K562 (cell line): Measurements from ENCODE around the gene CHST10. TPM values are rescaled to one million over a fixed set of nuclear protein-coding genes. Genes with fewer than 3 reads are reported as not detected.

Experiments
- ARHGAP35 ChIP-seq: fragments of 450-650 bp; IDR thresholded peaks from 2 replicates; pipeline ENCODE4 v1.6.1; 2018; ENCODE audit not compliant: partially characterized antibody
- CEBPB ChIP-seq: fragments of 450-650 bp; IDR thresholded peaks from 2 replicates; pipeline ENCODE4 v1.6.1; 2016; ENCODE audit warnings: missing genetic modification characterization, missing compliant biosample characterization
- CHD2 ChIP-seq: IDR thresholded peaks from 2 replicates; pipeline ENCODE4 v1.6.1; 2011; ENCODE audit warnings: low read depth, low read length
- CREM ChIP-seq: IDR thresholded peaks from 2 replicates; pipeline ENCODE4 v1.6.1; 2014; ENCODE audit warnings: antibody characterized with exemption, low read depth
- DACH1 ChIP-seq: fragments of 450-650 bp; IDR thresholded peaks from 2 replicates; pipeline ENCODE4 v1.6.1; 2018; ENCODE audit not compliant: partially characterized antibody
- FOXK2 ChIP-seq, 2 experiments: fragments of 450-650 bp; IDR thresholded peaks in 1 of 2; conservative IDR thresholded peaks in 1 of 2; 2 replicates each; pipeline ENCODE4 v1.6.1; 2016; ENCODE audit warnings: low read depth in 2 of 2, mild to moderate bottlenecking in 1 of 2
- NR4A1 ChIP-seq, 2 experiments: fragments of 250-450 bp in 1 of 2; fragments of 450-650 bp in 1 of 2; sonication (Bioruptor Pico) in 1 of 2; IDR thresholded peaks; 2 replicates each; pipeline versions ENCODE4 v1.4.0 to v1.6.1; 2016 to 2020; ENCODE audit warnings: mild to moderate bottlenecking in 2 of 2, missing compliant biosample characterization in 1 of 2, missing genetic modification characterization in 1 of 2, moderate library complexity in 1 of 2
- RBFOX2 ChIP-seq: fragments of 200-400 bp; formaldehyde crosslinking; IDR thresholded peaks from 2 replicates; pipeline ENCODE4 v1.6.1; 2017; ENCODE audit warnings: low read depth, mild to moderate bottlenecking, low read length, moderate library complexity
- RBM15 ChIP-seq: fragments of 200-400 bp; formaldehyde crosslinking; IDR thresholded peaks from 2 replicates; pipeline ENCODE4 v1.6.1; 2018; ENCODE audit warnings: mild to moderate bottlenecking, low read length, moderate library complexity; ENCODE audit not compliant: insufficient read depth
- SMAD4 ChIP-seq: fragments of 250-450 bp; sonication (Bioruptor Pico); conservative IDR thresholded peaks from 2 replicates; pipeline ENCODE4 v1.8.0; 2021; ENCODE audit warnings: inconsistent platforms, mild to moderate bottlenecking, moderate library complexity
- SMARCB1 ChIP-seq: IDR thresholded peaks from 2 replicates; pipeline ENCODE4 v1.6.1; 2011; ENCODE audit warnings: improper control_type of control experiment, low read depth; ENCODE audit not compliant: insufficient read length
- THRAP3 ChIP-seq: fragments of 450-650 bp; IDR thresholded peaks from 2 replicates; pipeline ENCODE4 v1.6.1; 2016; ENCODE audit warnings: mild to moderate bottlenecking, inconsistent platforms, borderline replicate concordance
- ZBTB7A ChIP-seq: IDR thresholded peaks from 2 replicates; pipeline ENCODE4 v1.6.1; 2011; ENCODE audit warnings: low read depth, mild to moderate bottlenecking, low read length, moderate library complexity, borderline replicate concordance; ENCODE audit not compliant: control insufficient read depth
- ZFX ChIP-seq: sonication (generic); formaldehyde crosslinking; IDR thresholded peaks from 2 replicates; pipeline ENCODE4 v1.8.0; 2022; ENCODE audit warnings: mild to moderate bottlenecking, missing genetic modification reagents, moderate library complexity
- ZNF75A ChIP-seq: fragments of 450-650 bp; formaldehyde crosslinking; IDR thresholded peaks from 2 replicates; pipeline ENCODE4 v1.4.0; 2020; ENCODE audit warnings: mild to moderate bottlenecking
- polyA plus RNA-seq, 8 experiments: library from polyadenylated mRNA; depleted of rRNA in 4 of 8; stranded (reverse) in 5 of 8; unstranded in 3 of 8; fragments of >200 nt; fragmentation: Nextera tagmentation in 2 of 8; fragmentation: Illumina TruSeq in 1 of 8; extraction: Ambion mirVana in 2 of 8; extraction: Trizol in 1 of 8; gene quantifications; 2 replicates each; pipeline versions ENCODE4 v1.2.1 to v1.2.3, GENCODE V29; 2011 to 2014; ENCODE audit warnings: inconsistent platforms in 1 of 8, missing spikeins in 1 of 8
- total RNA-seq, 7 experiments: library from RNA; depleted of rRNA in 6 of 7; stranded (reverse); fragments of >200 nt in 6 of 7; fragmentation: Illumina TruSeq in 2 of 7; extraction: Trizol in 2 of 7; gene quantifications; 2 replicates each; pipeline versions ENCODE4 v1.2.1 to v1.2.3, GENCODE V29; 2011 to 2021; ENCODE audit warnings: low replicate concordance in 1 of 7
- TF ChIP-seq, protein P1 (sequence below): IDR thresholded peaks from 3 replicates; pipeline ENCODE4 v1.6.1; 2011; ENCODE audit warnings: borderline replicate concordance, mild to moderate bottlenecking, moderate library complexity; ENCODE audit not compliant: insufficient read length; ENCODE audit errors: extremely low read depth
- TF ChIP-seq, protein P2 (sequence below): fragments of 450-650 bp; IDR thresholded peaks from 2 replicates; pipeline ENCODE4 v1.6.1; 2014; ENCODE audit warnings: low read depth, mild to moderate bottlenecking, moderate library complexity, borderline replicate concordance
- TF ChIP-seq, protein P3 (sequence below): fragments of 250-450 bp; sonication (Bioruptor Pico); IDR thresholded peaks from 2 replicates; pipeline ENCODE4 v1.5.0; 2022; ENCODE audit warnings: mild to moderate bottlenecking
- TF ChIP-seq, protein P4 (sequence below): fragments of 250-450 bp; sonication (Bioruptor Pico); IDR thresholded peaks from 2 replicates; pipeline ENCODE4 v1.4.0; 2020; ENCODE audit warnings: mild to moderate bottlenecking

The CHST10 gene
- total and polyA plus RNA-seq, 9 of the 15 experiments (the other 6 are each of a cell fraction or from before 2014, with no cell fraction given) = 1.3 to 30.9 (median 19.3) TPM

DNA sequence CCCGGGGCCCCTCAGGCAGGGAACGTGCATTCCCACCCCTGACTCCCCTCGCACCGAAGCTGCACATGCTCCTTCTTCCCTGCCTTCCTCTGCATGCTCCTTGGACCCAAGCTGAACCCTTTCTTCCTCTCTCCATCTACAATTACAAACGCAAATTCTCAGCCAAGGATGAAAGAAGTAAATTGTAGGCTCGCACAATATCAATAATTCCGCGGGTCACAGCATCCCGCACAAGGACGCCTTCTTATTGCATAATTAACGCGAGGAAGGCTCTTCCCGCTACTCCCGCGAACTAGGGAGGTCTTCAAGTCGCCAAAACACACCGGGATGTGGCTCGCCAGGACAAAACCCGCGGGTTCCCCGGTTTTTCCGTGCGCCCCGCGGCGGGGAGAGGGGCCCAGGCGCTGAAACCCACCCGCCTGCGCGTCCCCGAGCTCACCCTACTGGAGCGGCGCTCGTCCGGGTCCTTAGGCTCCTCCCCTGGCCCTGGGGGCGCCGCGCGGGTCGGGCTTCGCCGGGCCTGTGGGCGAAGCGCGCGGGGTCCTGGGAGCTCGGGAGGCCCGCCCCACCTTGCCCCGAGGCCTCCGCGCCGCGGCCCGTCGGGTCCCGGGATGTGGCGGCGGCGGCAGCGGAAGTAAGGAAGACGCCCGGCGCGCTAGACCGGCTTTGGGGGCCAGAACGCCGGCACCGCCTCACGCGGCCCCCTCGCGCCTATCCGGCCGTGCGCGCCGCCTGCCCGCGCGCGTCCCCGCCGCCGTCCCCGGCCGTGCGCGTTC, at the start of gene CHST10 (continued):
- TF ChIP-seq, protein P1, sequence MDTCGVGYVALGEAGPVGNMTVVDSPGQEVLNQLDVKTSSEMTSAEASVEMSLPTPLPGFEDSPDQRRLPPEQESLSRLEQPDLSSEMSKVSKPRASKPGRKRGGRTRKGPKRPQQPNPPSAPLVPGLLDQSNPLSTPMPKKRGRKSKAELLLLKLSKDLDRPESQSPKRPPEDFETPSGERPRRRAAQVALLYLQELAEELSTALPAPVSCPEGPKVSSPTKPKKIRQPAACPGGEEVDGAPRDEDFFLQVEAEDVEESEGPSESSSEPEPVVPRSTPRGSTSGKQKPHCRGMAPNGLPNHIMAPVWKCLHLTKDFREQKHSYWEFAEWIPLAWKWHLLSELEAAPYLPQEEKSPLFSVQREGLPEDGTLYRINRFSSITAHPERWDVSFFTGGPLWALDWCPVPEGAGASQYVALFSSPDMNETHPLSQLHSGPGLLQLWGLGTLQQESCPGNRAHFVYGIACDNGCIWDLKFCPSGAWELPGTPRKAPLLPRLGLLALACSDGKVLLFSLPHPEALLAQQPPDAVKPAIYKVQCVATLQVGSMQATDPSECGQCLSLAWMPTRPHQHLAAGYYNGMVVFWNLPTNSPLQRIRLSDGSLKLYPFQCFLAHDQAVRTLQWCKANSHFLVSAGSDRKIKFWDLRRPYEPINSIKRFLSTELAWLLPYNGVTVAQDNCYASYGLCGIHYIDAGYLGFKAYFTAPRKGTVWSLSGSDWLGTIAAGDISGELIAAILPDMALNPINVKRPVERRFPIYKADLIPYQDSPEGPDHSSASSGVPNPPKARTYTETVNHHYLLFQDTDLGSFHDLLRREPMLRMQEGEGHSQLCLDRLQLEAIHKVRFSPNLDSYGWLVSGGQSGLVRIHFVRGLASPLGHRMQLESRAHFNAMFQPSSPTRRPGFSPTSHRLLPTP = no peak
- TF ChIP-seq THRAP3 (no peak), CHD2 (no peak), ARHGAP35 (no peak), ZBTB7A (no peak; the same call in 1 of the 2 replicates), CEBPB (peak; percentile 92), RBM15 (no peak), NR4A1 (CRISPR knock-in tag; IDR thresholded peaks at IDR 0.05) (no peak), NR4A1 (tag; IDR thresholded peaks at IDR 0.05) (peak; percentile 77), FOXK2 (conservative IDR thresholded peaks at IDR 0.05 in 1 of 2, IDR thresholded peaks at IDR 0.05 in 1 of 2; ENCODE audit: low read depth in 2 of 2) (0 out of 4 replicates have a peak, but pooled peaks of 1 of the 2 experiments have one; percentile 25), ZFX (CRISPR knock-in tag) (peak; percentile 86), DACH1 (no peak), RBFOX2 (peak; percentile 87), CREM (no peak), SMARCB1 (no peak), ZNF75A (CRISPR knock-in tag) (no peak), SMAD4 (CRISPR knock-in tag) (peak; percentile 91)
- TF ChIP-seq, protein P2, sequence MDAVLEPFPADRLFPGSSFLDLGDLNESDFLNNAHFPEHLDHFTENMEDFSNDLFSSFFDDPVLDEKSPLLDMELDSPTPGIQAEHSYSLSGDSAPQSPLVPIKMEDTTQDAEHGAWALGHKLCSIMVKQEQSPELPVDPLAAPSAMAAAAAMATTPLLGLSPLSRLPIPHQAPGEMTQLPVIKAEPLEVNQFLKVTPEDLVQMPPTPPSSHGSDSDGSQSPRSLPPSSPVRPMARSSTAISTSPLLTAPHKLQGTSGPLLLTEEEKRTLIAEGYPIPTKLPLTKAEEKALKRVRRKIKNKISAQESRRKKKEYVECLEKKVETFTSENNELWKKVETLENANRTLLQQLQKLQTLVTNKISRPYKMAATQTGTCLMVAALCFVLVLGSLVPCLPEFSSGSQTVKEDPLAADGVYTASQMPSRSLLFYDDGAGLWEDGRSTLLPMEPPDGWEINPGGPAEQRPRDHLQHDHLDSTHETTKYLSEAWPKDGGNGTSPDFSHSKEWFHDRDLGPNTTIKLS = 0 out of 2 replicates have a peak, but pooled peaks have one; percentile 18
- TF ChIP-seq, protein P3, sequence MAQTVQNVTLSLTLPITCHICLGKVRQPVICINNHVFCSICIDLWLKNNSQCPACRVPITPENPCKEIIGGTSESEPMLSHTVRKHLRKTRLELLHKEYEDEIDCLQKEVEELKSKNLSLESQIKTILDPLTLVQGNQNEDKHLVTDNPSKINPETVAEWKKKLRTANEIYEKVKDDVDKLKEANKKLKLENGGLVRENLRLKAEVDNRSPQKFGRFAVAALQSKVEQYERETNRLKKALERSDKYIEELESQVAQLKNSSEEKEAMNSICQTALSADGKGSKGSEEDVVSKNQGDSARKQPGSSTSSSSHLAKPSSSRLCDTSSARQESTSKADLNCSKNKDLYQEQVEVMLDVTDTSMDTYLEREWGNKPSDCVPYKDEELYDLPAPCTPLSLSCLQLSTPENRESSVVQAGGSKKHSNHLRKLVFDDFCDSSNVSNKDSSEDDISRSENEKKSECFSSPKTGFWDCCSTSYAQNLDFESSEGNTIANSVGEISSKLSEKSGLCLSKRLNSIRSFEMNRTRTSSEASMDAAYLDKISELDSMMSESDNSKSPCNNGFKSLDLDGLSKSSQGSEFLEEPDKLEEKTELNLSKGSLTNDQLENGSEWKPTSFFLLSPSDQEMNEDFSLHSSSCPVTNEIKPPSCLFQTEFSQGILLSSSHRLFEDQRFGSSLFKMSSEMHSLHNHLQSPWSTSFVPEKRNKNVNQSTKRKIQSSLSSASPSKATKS (CRISPR knock-in tag) = no peak
- TF ChIP-seq, protein P4, sequence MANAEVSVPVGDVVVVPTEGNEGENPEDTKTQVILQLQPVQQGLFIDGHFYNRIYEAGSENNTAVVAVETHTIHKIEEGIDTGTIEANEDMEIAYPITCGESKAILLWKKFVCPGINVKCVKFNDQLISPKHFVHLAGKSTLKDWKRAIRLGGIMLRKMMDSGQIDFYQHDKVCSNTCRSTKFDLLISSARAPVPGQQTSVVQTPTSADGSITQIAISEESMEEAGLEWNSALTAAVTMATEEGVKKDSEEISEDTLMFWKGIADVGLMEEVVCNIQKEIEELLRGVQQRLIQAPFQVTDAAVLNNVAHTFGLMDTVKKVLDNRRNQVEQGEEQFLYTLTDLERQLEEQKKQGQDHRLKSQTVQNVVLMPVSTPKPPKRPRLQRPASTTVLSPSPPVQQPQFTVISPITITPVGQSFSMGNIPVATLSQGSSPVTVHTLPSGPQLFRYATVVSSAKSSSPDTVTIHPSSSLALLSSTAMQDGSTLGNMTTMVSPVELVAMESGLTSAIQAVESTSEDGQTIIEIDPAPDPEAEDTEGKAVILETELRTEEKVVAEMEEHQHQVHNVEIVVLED (CRISPR knock-in tag) = peak; percentile 83
